Right lobe of liver (tissue), 4 donors: Measurements from ENCODE around the gene NFATC1.

Experiments
- POLR2A ChIP-seq: fragments of 450-650 bp; IDR thresholded peaks from one replicate; pipeline ENCODE4 v1.6.1; 2017; ENCODE audit warnings: antibody characterized with exemption, mild to moderate bottlenecking
- TF ChIP-seq, protein P1 (sequence below), 4 donors: fragments of 200-600 bp in 3 of 4; fragments of 450-650 bp in 1 of 4; IDR thresholded peaks; one replicate each; pipeline versions ENCODE4 v1.5.1 to v1.8.0; 2016 to 2022; ENCODE audit warnings: antibody characterized with exemption in 4 of 4, mild to moderate bottlenecking in 2 of 4
- donor health status: DM: no; HTN: no; CAD: no.
- donor health status: DM: no; HTN: no; CAD: no.
- donor health status: DM: no; HTN: yes; CAD: no.

DNA sequence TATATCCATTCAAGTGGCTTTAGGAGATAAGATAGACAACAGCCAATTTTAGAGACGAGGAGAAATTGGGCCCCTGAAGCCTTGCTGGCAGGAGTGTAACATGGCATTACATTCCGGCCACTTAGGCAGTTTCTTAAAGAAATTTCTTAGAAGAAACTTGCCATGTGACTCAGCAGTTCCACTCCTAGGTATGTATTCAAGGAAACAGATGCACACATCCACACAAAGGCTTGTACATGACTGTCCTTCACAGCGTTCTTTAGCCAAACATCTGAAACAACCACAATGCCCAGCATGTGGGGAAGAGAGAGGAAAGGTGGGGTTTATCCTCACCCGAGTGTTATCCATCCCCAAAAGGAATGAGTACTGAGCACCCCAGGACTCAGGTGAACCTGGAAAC is 107.1 kb downstream of the NFATC1 start:
- TF ChIP-seq, protein P1, sequence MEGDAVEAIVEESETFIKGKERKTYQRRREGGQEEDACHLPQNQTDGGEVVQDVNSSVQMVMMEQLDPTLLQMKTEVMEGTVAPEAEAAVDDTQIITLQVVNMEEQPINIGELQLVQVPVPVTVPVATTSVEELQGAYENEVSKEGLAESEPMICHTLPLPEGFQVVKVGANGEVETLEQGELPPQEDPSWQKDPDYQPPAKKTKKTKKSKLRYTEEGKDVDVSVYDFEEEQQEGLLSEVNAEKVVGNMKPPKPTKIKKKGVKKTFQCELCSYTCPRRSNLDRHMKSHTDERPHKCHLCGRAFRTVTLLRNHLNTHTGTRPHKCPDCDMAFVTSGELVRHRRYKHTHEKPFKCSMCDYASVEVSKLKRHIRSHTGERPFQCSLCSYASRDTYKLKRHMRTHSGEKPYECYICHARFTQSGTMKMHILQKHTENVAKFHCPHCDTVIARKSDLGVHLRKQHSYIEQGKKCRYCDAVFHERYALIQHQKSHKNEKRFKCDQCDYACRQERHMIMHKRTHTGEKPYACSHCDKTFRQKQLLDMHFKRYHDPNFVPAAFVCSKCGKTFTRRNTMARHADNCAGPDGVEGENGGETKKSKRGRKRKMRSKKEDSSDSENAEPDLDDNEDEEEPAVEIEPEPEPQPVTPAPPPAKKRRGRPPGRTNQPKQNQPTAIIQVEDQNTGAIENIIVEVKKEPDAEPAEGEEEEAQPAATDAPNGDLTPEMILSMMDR (IDR thresholded peaks at IDR 0.05): no peak
- TF ChIP-seq POLR2A: no peak
